GM23338 (cell line): ENCODE results near the gene ARL14. TPM values are rescaled to one million over a fixed set of nuclear protein-coding genes. Genes with fewer than 3 reads are reported as not detected.

ENCODE experiments used
- CTCF ChIP-seq, 2 experiments: fragments of 200-600 bp in 1 of 2; sonication (generic) in 1 of 2; conservative IDR thresholded peaks; 2 replicates each; pipeline versions ENCODE4 v1.5.1 to v1.6.1; 2016 to 2017; ENCODE audit warnings: antibody characterized with exemption in 2 of 2, low read depth in 2 of 2, mild to moderate bottlenecking in 2 of 2, moderate library complexity in 1 of 2
- ETS1 ChIP-seq: IDR thresholded peaks from 2 replicates; pipeline ENCODE4 v1.6.1; 2016; ENCODE audit warnings: antibody characterized with exemption
- EZH2 ChIP-seq: fragments of 200-600 bp; sonication (generic); IDR thresholded peaks from one replicate; pipeline ENCODE4 v1.8.0; 2017; ENCODE audit warnings: antibody characterized with exemption, mild to moderate bottlenecking, low read depth; ENCODE audit not compliant: unreplicated experiment
- NANOG ChIP-seq: IDR thresholded peaks from 2 replicates; pipeline ENCODE4 v1.6.1; 2016; ENCODE audit warnings: antibody characterized with exemption, borderline replicate concordance
- STAT1 ChIP-seq: IDR thresholded peaks from one replicate; pipeline ENCODE4 v1.6.1; 2016; ENCODE audit warnings: antibody characterized with exemption; ENCODE audit not compliant: unreplicated experiment
- ZNF331 ChIP-seq: fragments of 250-450 bp; sonication (Bioruptor Pico); IDR thresholded peaks from 2 replicates; pipeline ENCODE4 v1.5.0; 2020; ENCODE audit warnings: low read depth, mild to moderate bottlenecking, moderate library complexity
- ZNF462 ChIP-seq: fragments of 250-450 bp; sonication (Bioruptor Pico); IDR thresholded peaks from 2 replicates; pipeline ENCODE4 v1.5.0; 2020; ENCODE audit warnings: mild to moderate bottlenecking, moderate library complexity
- polyA plus RNA-seq: library from polyadenylated mRNA; unstranded; fragments of >200 nt; fragmentation: Nextera tagmentation; extraction: Ambion mirVana; gene quantifications from 2 replicates; pipeline ENCODE4 v1.2.1, GENCODE V29; 2016
- total RNA-seq: library from RNA; depleted of rRNA; stranded (reverse); fragments of >200 nt; shearing (Covaris generic); gene quantifications from 2 replicates; pipeline ENCODE4 v1.2.3, GENCODE V29; 2014

Gene ARL14
- total and polyA plus RNA-seq, 2 experiments from 2014 or later, result not detected

- no peak for TF ChIP-seq ZNF462
- no peak for TF ChIP-seq NANOG
- TF ChIP-seq STAT1, result no peak
- no peak for TF ChIP-seq ZNF331 (CRISPR knock-in tag)
- TF ChIP-seq EZH2, result no peak
- no peak for TF ChIP-seq CTCF (conservative IDR thresholded peaks at IDR 0.05; ENCODE audit: low read depth in 2 of 2)
- no peak for TF ChIP-seq ETS1
These were observed 3.8 kb upstream of the ARL14 start (continued) for GRCh38 chr3:160673188-160673587.
